ENCODE data around the gene C10orf71. TPM values are rescaled to one million over a fixed set of nuclear protein-coding genes. Genes with fewer than 3 reads are reported as not detected.

C10orf71 gene
- polyA plus RNA-seq, 2 of the 4 experiments (the other 2 are of a cell fraction), result not detected

- Histone ChIP-seq H3K27ac (no peak overlapping the region), H3K4me3 (no peak overlapping the region), H3K4me1 (no peaks in the 10 kb centered on the region), H3K9me3 (no peaks in the 10 kb centered on the region), H3K4me2 (no peak overlapping the region)
- 31% methylated on average over 7 of the region's 7 CpGs for WGBS (ENCODE audit: missing lambda C conversion rate)
- ChIA-PET CTCF (interaction anchor here (1.0 to 1.3 kb wide), 2 partner anchors 11 to 15 kb away, joined by 3 read pairs; no protein-coding TSS in a partner anchor), POLR2A (no interaction called here)
- TF ChIP-seq TP53 (CRISPR knock-in tag; IDR thresholded peaks at IDR 0.05) (no peak), ZC3H11A (IDR thresholded peaks at IDR 0.05) (no peak), MYC (IDR thresholded peaks at IDR 0.05; ENCODE audit: borderline replicate concordance, low read length) (no peak), NPAS2 (CRISPR knock-in tag; IDR thresholded peaks at IDR 0.05; ENCODE audit: borderline replicate concordance) (no peak), TFCP2L1 (CRISPR knock-in tag; IDR thresholded peaks at IDR 0.05) (no peak)
- FAIRE-seq (no peak), ATAC-seq (no peak), DNase-seq (ENCODE audit: low read depth in 1 of 2, low spot score in 1 of 2) (no peak)
These were observed 2.6 kb upstream of the C10orf71 start for GRCh38 chr10:49296382-49296781.

- DNase-seq (ENCODE audit: low read depth in 1 of 2, low spot score in 1 of 2) (no peak), FAIRE-seq (no peak), ATAC-seq (no peak)
- no peak overlapping the region for H3K27ac ChIP-seq
- no peak overlapping the region for H3K4me2 ChIP-seq
- no peak overlapping the region for H3K4me3 ChIP-seq
- ChIA-PET POLR2A (no interaction called here), CTCF (interaction anchor here (1.3 kb wide), 1 partner anchor 15 kb away, joined by 3 read pairs; no protein-coding TSS in a partner anchor)
- no peaks in the 10 kb centered on the region for H3K4me1 ChIP-seq
- WGBS (ENCODE audit: missing lambda C conversion rate), result 22% methylated on average over 8 of the region's 8 CpGs
- H3K9me3 ChIP-seq, result no peaks in the 10 kb centered on the region
- no peak for TF ChIP-seq MAZ (IDR thresholded peaks at IDR 0.05; ENCODE audit: borderline replicate concordance, low read depth, low read length)
- TF ChIP-seq GATA3 (IDR thresholded peaks at IDR 0.05; ENCODE audit: borderline replicate concordance), result no peak
- TF ChIP-seq CBX2 (IDR thresholded peaks at IDR 0.05; ENCODE audit: borderline replicate concordance, low read depth), result no peak
- TF ChIP-seq BCL3 (IDR thresholded peaks at IDR 0.05), result no peak
- TF ChIP-seq MAFK (IDR thresholded peaks at IDR 0.05; ENCODE audit: partially characterized antibody), result no peak
- no peak for TF ChIP-seq E2F6 (IDR thresholded peaks at IDR 0.05; ENCODE audit: borderline replicate concordance, low read depth)
- no peak for TF ChIP-seq NPAS2 (CRISPR knock-in tag; IDR thresholded peaks at IDR 0.05; ENCODE audit: borderline replicate concordance)
- no peak for TF ChIP-seq JUNB (IDR thresholded peaks at IDR 0.05)
- no peak for TF ChIP-seq MYC (IDR thresholded peaks at IDR 0.05; ENCODE audit: borderline replicate concordance, low read length)
These were observed 2.1 kb upstream of the C10orf71 start for GRCh38 chr10:49296836-49297235.

- Histone ChIP-seq H3K4me2 (no peak overlapping the region), H3K9me3 (no peaks in the 10 kb centered on the region), H3K4me3 (no peak overlapping the region), H3K27ac (no peak overlapping the region), H3K4me1 (no peaks in the 10 kb centered on the region)
- TF ChIP-seq HOXB5 (CRISPR knock-in tag; IDR thresholded peaks at IDR 0.05) (no peak), NR3C1 (IDR thresholded peaks at IDR 0.05) (no peak), MAZ (IDR thresholded peaks at IDR 0.05; ENCODE audit: borderline replicate concordance, low read depth, low read length) (no peak), CEBPB (IDR thresholded peaks at IDR 0.05) (no peak), FOXS1 (CRISPR knock-in tag; IDR thresholded peaks at IDR 0.05) (no peak), TP53 (CRISPR knock-in tag; IDR thresholded peaks at IDR 0.05) (no peak), FOSB (CRISPR knock-in tag; IDR thresholded peaks at IDR 0.05) (no peak), ATOH8 (CRISPR knock-in tag; IDR thresholded peaks at IDR 0.05; ENCODE audit: low read depth) (no peak), CBX2 (IDR thresholded peaks at IDR 0.05; ENCODE audit: borderline replicate concordance, low read depth) (no peak), TFCP2L1 (CRISPR knock-in tag; IDR thresholded peaks at IDR 0.05) (no peak), EHF (CRISPR knock-in tag; IDR thresholded peaks at IDR 0.05) (no peak), SMC3 (IDR thresholded peaks at IDR 0.05) (no peak), KDM5A (IDR thresholded peaks at IDR 0.05) (no peak), ZC3H11A (IDR thresholded peaks at IDR 0.05) (no peak), ESRRA (IDR thresholded peaks at IDR 0.05; ENCODE audit: borderline replicate concordance, low read length) (no peak), CTCF (IDR thresholded peaks at IDR 0.05) (no peak), MYC (IDR thresholded peaks at IDR 0.05; ENCODE audit: borderline replicate concordance, low read length) (no peak)
- ATAC-seq, result no peak
- CTCF ChIA-PET, result interaction anchor here (1.0 to 1.3 kb wide), 2 partner anchors 13 to 640 kb away, joined by 3 read pairs; no protein-coding TSS in a partner anchor
- WGBS (ENCODE audit: missing lambda C conversion rate), result 42% methylated on average over 8 of the region's 9 CpGs
- DNase-seq (ENCODE audit: low read depth in 1 of 2, low spot score in 1 of 2), result no peak
- FAIRE-seq, result no peak
- POLR2A ChIA-PET, result no interaction called here
These were observed 926 bp upstream of the C10orf71 start for GRCh38 chr10:49297818-49298670.

Measured in A549 (cell line).